ENCODE measurements around the gene CACNA1A. TPM values are rescaled to one million over a fixed set of nuclear protein-coding genes. Genes with fewer than 3 reads are reported as not detected.

Gene CACNA1A
- total RNA-seq, 2 experiments from 2014 or later = 0.25 to 0.35 TPM

DNA sequence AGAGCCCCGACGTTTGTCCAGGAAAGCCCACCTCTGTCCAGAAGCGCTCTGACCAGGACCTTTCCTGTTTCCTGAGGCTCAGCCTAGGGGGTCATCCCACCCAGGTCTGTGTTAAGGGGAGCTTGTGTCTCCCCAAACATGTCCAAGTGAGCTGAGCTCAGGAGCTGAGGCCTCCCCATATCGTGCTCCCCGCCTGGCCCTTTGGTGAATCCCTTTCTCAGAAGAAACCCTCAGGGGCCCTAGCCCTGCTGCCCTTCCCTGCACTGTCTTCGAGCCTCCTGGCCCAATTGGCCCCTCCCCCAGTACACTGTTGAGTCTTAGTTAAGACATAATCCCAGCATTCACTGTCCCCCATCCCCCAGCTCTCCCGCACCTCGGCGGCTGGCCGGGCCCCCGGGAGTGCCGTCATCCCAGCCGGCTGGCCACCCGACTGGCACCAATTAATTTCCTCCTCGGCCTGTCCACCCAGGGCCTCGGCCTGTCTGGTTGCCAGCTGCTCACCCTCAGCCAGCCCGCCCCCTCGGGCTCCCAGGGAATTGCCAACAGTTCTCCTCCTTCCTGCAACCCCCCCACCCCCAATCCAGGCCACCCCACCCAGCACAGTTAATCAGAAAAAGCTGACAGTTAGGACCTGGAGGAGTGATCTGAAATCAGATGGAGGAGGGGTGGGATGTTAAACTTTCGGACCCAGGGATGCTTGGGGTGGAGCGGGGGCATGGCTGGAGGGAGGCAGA, 342.5 kb downstream of the CACNA1A start:
- Mint-ChIP-seq H3K27ac (peak overlapping the region; percentile 94), H3K27me3 (no peaks in the 10 kb centered on the region), H3K4me1 (peaks cover 66% of the 10 kb centered on the region), H3K9me3 (ENCODE audit: low read depth) (no peaks in the 10 kb centered on the region), H3K36me3 (ENCODE audit: low read depth) (peaks cover 1% of the 10 kb centered on the region), H3K4me3 (peak overlapping the region; percentile 80)
- peak; percentile 80 for DNase-seq
- CTCF ChIA-PET = interaction anchor here (0.6 to 1.5 kb wide), 5 partner anchors 9 to 961 kb away, joined by 3 to 12 read pairs (median 5); no protein-coding TSS in a partner anchor
- POLR2A ChIA-PET = interaction anchor here (0.6 to 2.2 kb wide), 6 partner anchors 9 to 380 kb away, joined by 3 to 15 read pairs (median 6); partner anchors contain the start of genes IER2 and STX10
- ATAC-seq = peak; percentile 36
- intact Hi-C loops (cut with DNase I, micrococcal nuclease) = loop anchor here (1.0 to 5.0 kb wide), 2 partner anchors 8 to 929 kb away; partner anchors contain the start of gene SAMD1 (in 1 of the 2)

GRCh38 chr19:13162724-13163608, 343.3 kb downstream of the CACNA1A start:
- H3K27me3 Mint-ChIP-seq = no peaks in the 10 kb centered on the region
- peaks cover 64% of the 10 kb centered on the region for H3K4me1 Mint-ChIP-seq
- intact Hi-C loops (cut with DNase I, micrococcal nuclease) = loop anchor here (1.0 to 5.0 kb wide), 2 partner anchors 8 to 929 kb away; partner anchors contain the start of gene SAMD1 (in 1 of the 2)
- DNase-seq (peak; percentile 96), ATAC-seq (peak; percentile 56)
- ChIA-PET POLR2A (interaction anchor here (0.6 to 2.2 kb wide), 5 partner anchors 8 to 379 kb away, joined by 3 to 15 read pairs (median 8); partner anchors contain the start of genes IER2 and STX10), CTCF (interaction anchor here (0.6 to 1.5 kb wide), 6 partner anchors 8 to 961 kb away, joined by 3 to 12 read pairs (median 3); no protein-coding TSS in a partner anchor)
- no peaks in the 10 kb centered on the region for H3K9me3 Mint-ChIP-seq (ENCODE audit: low read depth)
- H3K36me3 Mint-ChIP-seq (ENCODE audit: low read depth) = peaks cover 1% of the 10 kb centered on the region
- peak overlapping the region; percentile 94 for H3K27ac Mint-ChIP-seq
- peak overlapping the region; percentile 80 for H3K4me3 Mint-ChIP-seq

GRCh38 chr19:13160557-13160956, 345.7 kb downstream of the CACNA1A start:
- Mint-ChIP-seq H3K4me3 (no peak overlapping the region), H3K27me3 (no peaks in the 10 kb centered on the region), H3K4me1 (peaks cover 63% of the 10 kb centered on the region), H3K27ac (no peak overlapping the region), H3K36me3 (ENCODE audit: low read depth) (no peaks in the 10 kb centered on the region), H3K9me3 (ENCODE audit: low read depth) (no peaks in the 10 kb centered on the region)
- CTCF ChIA-PET = interaction anchor here (1.0 to 1.1 kb wide), 2 partner anchors 9 to 56 kb away, joined by 3 read pairs; no protein-coding TSS in a partner anchor
- intact Hi-C loops (cut with DNase I, micrococcal nuclease) = loop anchor here in 1 of 2 experiments (5.0 kb wide), 1 partner anchor 932 kb away; the partner anchor contains the start of gene SAMD1
- ATAC-seq = no peak
- DNase-seq = no peak
- POLR2A ChIA-PET = interaction anchor here (0.6 kb wide), 1 partner anchor 17 kb away, joined by 4 read pairs; no protein-coding TSS in a partner anchor

DNA sequence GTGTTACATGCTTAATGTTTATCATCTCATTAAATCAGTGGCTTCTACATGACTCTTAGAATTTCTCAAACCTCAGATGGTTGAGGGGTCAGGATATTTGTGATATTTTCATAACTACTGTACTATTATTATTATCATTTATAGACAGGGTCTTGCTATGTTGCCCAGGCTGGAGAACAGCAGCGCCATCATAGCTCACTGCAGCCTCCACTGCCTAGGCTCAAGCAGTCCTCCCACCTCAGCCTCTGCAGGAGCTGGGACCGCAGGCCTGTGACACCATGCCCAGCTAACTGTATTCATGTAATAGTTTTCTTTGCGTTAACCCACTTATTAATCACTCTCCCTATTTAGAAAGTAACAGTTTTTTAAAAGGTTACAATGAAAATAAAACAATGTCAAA, 346.6 kb downstream of the CACNA1A start:
- no peak for ATAC-seq
- POLR2A ChIA-PET = no interaction called here
- DNase-seq = no peak
- H3K27me3 Mint-ChIP-seq = no peaks in the 10 kb centered on the region
- H3K36me3 Mint-ChIP-seq (ENCODE audit: low read depth) = peaks cover 7% of the 10 kb centered on the region
- CTCF ChIA-PET = interaction anchor here (0.5 kb wide), 1 partner anchor 8 kb away, joined by 3 read pairs; no protein-coding TSS in a partner anchor
- peaks cover 55% of the 10 kb centered on the region for H3K4me1 Mint-ChIP-seq
- intact Hi-C loops (cut with DNase I, micrococcal nuclease) = loop anchor here (5.0 to 10.0 kb wide), 4 partner anchors 33 to 1365 kb away; partner anchors contain the start of genes SAMD1 (in 1 of the 2) and TECR (in 1 of the 2)
- no peak overlapping the region for H3K4me3 Mint-ChIP-seq
- H3K9me3 Mint-ChIP-seq (ENCODE audit: low read depth) = no peaks in the 10 kb centered on the region
- H3K27ac Mint-ChIP-seq = peak overlapping the region; percentile 56

Data from activated CD4-positive, alpha-beta T cell treated with anti-CD3 and anti-CD28 coated beads for 36 hours (primary cell).